B cell (primary cell): ENCODE results near the gene GPR183. TPM values are rescaled to one million over a fixed set of nuclear protein-coding genes. Genes with fewer than 3 reads are reported as not detected.

Experiments used
- ATAC-seq: fragments of 200-7000 bp; cut with Tn5 transposase; one replicate; pipeline ENCODE4 v1.10.0; 2021; ENCODE audit warnings: low read depth, mild to moderate bottlenecking, moderate number of reproducible peaks, moderate library complexity
- CTCF ChIA-PET: fragments of 350-600 bp; sonication (Branson Sonifier 250); formaldehyde crosslinking; loops from one replicate; lab custom pipeline; 2021; ENCODE audit warnings: antibody characterized with exemption, inconsistent platforms; lab: Charles Lee
- POLR2A ChIA-PET: fragments of 350-600 bp; sonication (Branson Sonifier 250); formaldehyde crosslinking; loops from one replicate; lab custom pipeline; 2021; ENCODE audit warnings: antibody characterized with exemption; lab: Charles Lee
- DNase-seq: peaks from one replicate; pipeline ENCODE4 v3.0.0; 2013
- H2AFZ ChIP-seq: 2 replicates; pipeline ENCODE4 v1.6.1; 2012; ENCODE audit warnings: mild to moderate bottlenecking, low read depth, low read length; ENCODE audit not compliant: insufficient read depth, poor library complexity, severe bottlenecking
- H3K27ac ChIP-seq, 2 donors: 1 replicate in 1 of 2; 2 replicates in 1 of 2; pipeline ENCODE4 v1.5.1; 2012 to 2013; ENCODE audit warnings: low read length in 2 of 2, mild to moderate bottlenecking in 2 of 2, moderate library complexity in 1 of 2
- H3K27me3 ChIP-seq, 4 experiments: fragments of 200-600 bp in 1 of 4; sonication (generic) in 1 of 4; replicated peaks in 1 of 4; 1 replicate in 2 of 4; 2 replicates in 2 of 4; pipeline versions ENCODE4 v1.6.1 to v1.7.0; 2013 to 2016; ENCODE audit warnings: low read length in 3 of 4, mild to moderate bottlenecking in 2 of 4, mixed read lengths in 1 of 4, moderate library complexity in 1 of 4; ENCODE audit not compliant: insufficient read depth in 4 of 4, control insufficient read depth in 3 of 4; ENCODE audit errors: control extremely low read depth in 1 of 4
- H3K36me3 ChIP-seq, 2 experiments: replicated peaks in 1 of 2; 1 replicate in 1 of 2; 2 replicates in 1 of 2; pipeline versions ENCODE4 v1.6.1 to v1.7.1; 2013; ENCODE audit warnings: low read length in 1 of 2; ENCODE audit not compliant: insufficient read depth in 2 of 2, control insufficient read depth in 1 of 2; ENCODE audit errors: control extremely low read depth in 1 of 2, extremely low read depth in 1 of 2
- H3K4me1 ChIP-seq, 2 donors: fragments of 200-600 bp in 1 of 2; sonication (generic) in 1 of 2; 1 replicate in 1 of 2; 2 replicates in 1 of 2; pipeline versions ENCODE4 v1.5.1 to v1.6.1; 2013 to 2017; ENCODE audit warnings: low read length in 2 of 2; ENCODE audit not compliant: control insufficient read depth in 2 of 2, insufficient read depth in 2 of 2
- H3K4me2 ChIP-seq: replicated peaks from 2 replicates; pipeline ENCODE3; 2012; ENCODE audit warnings: mild to moderate bottlenecking, low read depth, low read length; ENCODE audit not compliant: poor library complexity, severe bottlenecking
- H3K4me3 ChIP-seq, 5 experiments: fragments of 200-600 bp in 1 of 5; sonication (generic) in 1 of 5; 1 replicate in 3 of 5; 2 replicates in 2 of 5; pipeline versions ENCODE4 v1.5.1 to v1.7.0; 2011 to 2016; ENCODE audit warnings: low read length in 4 of 5, mild to moderate bottlenecking in 4 of 5, low read depth in 2 of 5, control low read depth in 1 of 5, moderate library complexity in 1 of 5; ENCODE audit not compliant: insufficient read depth in 1 of 5; ENCODE audit errors: control extremely low read depth in 1 of 5, extremely low read depth in 1 of 5
- H3K79me2 ChIP-seq: fragments of 200-600 bp; sonication (generic); one replicate; pipeline ENCODE4 v1.6.0; 2016; ENCODE audit warnings: low read length; ENCODE audit not compliant: control insufficient read depth, insufficient read depth
- H3K9ac ChIP-seq: fragments of 200-600 bp; sonication (generic); 2 replicates; pipeline ENCODE4 v1.6.1; 2017; ENCODE audit warnings: mild to moderate bottlenecking, low read length, moderate library complexity
- H3K9me3 ChIP-seq, 3 donors: one replicate each; pipeline versions ENCODE4 v1.6.1 to v1.7.1; 2013; ENCODE audit warnings: low read length in 2 of 3; ENCODE audit not compliant: control insufficient read depth in 2 of 3, insufficient read depth in 1 of 3; ENCODE audit errors: control extremely low read depth in 1 of 3
- H4K20me1 ChIP-seq: 2 replicates; pipeline ENCODE4 v1.6.0; 2012; ENCODE audit warnings: mild to moderate bottlenecking, low read length; ENCODE audit not compliant: insufficient read depth, control insufficient read depth, poor library complexity, severe bottlenecking
- H3K27ac Mint-ChIP-seq: one replicate; pipeline ENCODE4 v1.8.0; 2021; ENCODE audit warnings: mixed read lengths
- H3K27me3 Mint-ChIP-seq: one replicate; pipeline ENCODE4 v1.8.0; 2021; ENCODE audit warnings: mixed read lengths
- H3K4me1 Mint-ChIP-seq: one replicate; pipeline ENCODE4 v1.8.0; 2021; ENCODE audit warnings: mixed read lengths
- H3K4me3 Mint-ChIP-seq: one replicate; pipeline ENCODE4 v1.8.0; 2021; ENCODE audit warnings: mixed read lengths
- H3K9me3 Mint-ChIP-seq: one replicate; pipeline ENCODE4 v1.8.0; 2022; ENCODE audit warnings: mixed read lengths; ENCODE audit not compliant: insufficient read depth
- CTCF ChIP-seq: fragments of 200-600 bp; IDR thresholded peaks from one replicate; pipeline ENCODE4 v1.8.0; 2022; ENCODE audit warnings: antibody characterized with exemption, mild to moderate bottlenecking
- EZH2 ChIP-seq: IDR thresholded peaks from 2 replicates; pipeline ENCODE4 v1.6.1; 2012; ENCODE audit warnings: borderline replicate concordance, low read depth, mild to moderate bottlenecking, moderate library complexity, low read length; ENCODE audit not compliant: insufficient read depth, poor library complexity, severe bottlenecking
- WGBS: methylation state at CpG from one replicate; pipeline ENCODE4 v1.1.5; 2013; ENCODE audit warnings: missing lambda C conversion rate; ENCODE audit not compliant: insufficient coverage; 5-methylcytosine and 5-hydroxymethylcytosine counted together
- intact Hi-C: fragments of 100-400 bp; cut with micrococcal nuclease; formaldehyde crosslinking; loops from one replicate; pipeline ENCODE4 v1.10.0; 2022
- polyA plus RNA-seq: library from polyadenylated mRNA; depleted of rRNA; stranded (reverse); fragments of >200 nt; gene quantifications from 2 replicates; pipeline ENCODE4 v1.2.3, GENCODE V29; 2012
- total RNA-seq, 2 donors: library from RNA; stranded (reverse); fragments of 120-200 nt in 1 of 2; gene quantifications; 1 replicate in 1 of 2; 2 replicates in 1 of 2; pipeline versions ENCODE4 v1.2.3 to v1.2.4, GENCODE V29; 2013 to 2022

The GPR183 gene
- total and polyA plus RNA-seq, 2 donors (not counting 1 experiment from before 2014, with no cell fraction given), result 150 to 256 TPM

GRCh38 chr13:99341969-99342722 is 34.9 kb upstream of the GPR183 start:
- no peaks in the 10 kb centered on the region for H3K9me3 ChIP-seq
- no peaks in the 10 kb centered on the region for H4K20me1 ChIP-seq
- Mint-ChIP-seq H3K4me3 (no peak overlapping the region), H3K4me1 (peaks cover 41% of the 10 kb centered on the region), H3K27ac (no peak overlapping the region), H3K27me3 (no peaks in the 10 kb centered on the region), H3K9me3 (no peaks in the 10 kb centered on the region)
- H3K9ac ChIP-seq, result no peak overlapping the region
- no peak overlapping the region for H3K4me2 ChIP-seq
- peaks cover 10 to 20% of the 10 kb centered on the region in 2 donors for H3K4me1 ChIP-seq
- H3K36me3 ChIP-seq, result peaks cover 6 to 62% of the 10 kb centered on the region in 2 experiments
- intact Hi-C loops, result no loop called here
- over 99% methylated on average over 14 of the region's 16 CpGs for WGBS
- POLR2A ChIA-PET, result interaction anchor here (1.0 to 1.3 kb wide), 2 partner anchors 14 to 33 kb away, joined by 3 to 4 read pairs; no protein-coding TSS in a partner anchor
- H3K27ac ChIP-seq, result no peak overlapping the region
- ATAC-seq, result no peak
- H3K79me2 ChIP-seq, result peaks cover 29% of the 10 kb centered on the region
- H3K27me3 ChIP-seq, result no peaks in the 10 kb centered on the region
- H3K4me3 ChIP-seq, result no peak overlapping the region
- TF ChIP-seq EZH2 (no peak), CTCF (no peak)
- CTCF ChIA-PET, result interaction anchor here (1.0 to 2.2 kb wide), 4 partner anchors 15 to 73 kb away, joined by 3 to 10 read pairs (median 5); no protein-coding TSS in a partner anchor
- H2AFZ ChIP-seq, result no peak overlapping the region
- DNase-seq, result no peak

- H3K9ac ChIP-seq, result no peak overlapping the region
- POLR2A ChIA-PET, result no interaction called here
- H3K9me3 ChIP-seq, result no peaks in the 10 kb centered on the region
- CTCF ChIA-PET, result interaction anchor here (1.0 to 2.2 kb wide), 3 partner anchors 47 to 96 kb away, joined by 3 to 10 read pairs (median 5); no protein-coding TSS in a partner anchor
- H3K79me2 ChIP-seq, result peaks cover 34% of the 10 kb centered on the region
- Mint-ChIP-seq H3K9me3 (no peaks in the 10 kb centered on the region), H3K4me3 (no peak overlapping the region), H3K27ac (no peak overlapping the region), H3K4me1 (peaks cover 42% of the 10 kb centered on the region), H3K27me3 (no peaks in the 10 kb centered on the region)
- no peaks in the 10 kb centered on the region for H3K27me3 ChIP-seq
- peaks cover 9% of the 10 kb centered on the region in 2 donors for H3K4me1 ChIP-seq
- H4K20me1 ChIP-seq, result no peaks in the 10 kb centered on the region
- peaks cover 6 to 55% of the 10 kb centered on the region in 2 experiments for H3K36me3 ChIP-seq
- intact Hi-C loops, result no loop called here
- DNase-seq (no peak), ATAC-seq (no peak)
- H3K4me2 ChIP-seq, result no peak overlapping the region
- TF ChIP-seq EZH2 (no peak), CTCF (no peak)
- no peak overlapping the region for H2AFZ ChIP-seq
- H3K27ac ChIP-seq, result no peak overlapping the region
- no peak overlapping the region for H3K4me3 ChIP-seq
Observed at GRCh38 chr13:99340638-99341037, 33.4 kb upstream of the GPR183 start.
